Kidney capillary endothelial cell (primary cell): Measurements from ENCODE around the gene IGF2R.

ENCODE experiments used
- DNase-seq: peaks from one replicate; pipeline ENCODE4 v3.0.0-alpha.2; 2018; ENCODE audit warnings: low spot score

The IGF2R gene

DNA sequence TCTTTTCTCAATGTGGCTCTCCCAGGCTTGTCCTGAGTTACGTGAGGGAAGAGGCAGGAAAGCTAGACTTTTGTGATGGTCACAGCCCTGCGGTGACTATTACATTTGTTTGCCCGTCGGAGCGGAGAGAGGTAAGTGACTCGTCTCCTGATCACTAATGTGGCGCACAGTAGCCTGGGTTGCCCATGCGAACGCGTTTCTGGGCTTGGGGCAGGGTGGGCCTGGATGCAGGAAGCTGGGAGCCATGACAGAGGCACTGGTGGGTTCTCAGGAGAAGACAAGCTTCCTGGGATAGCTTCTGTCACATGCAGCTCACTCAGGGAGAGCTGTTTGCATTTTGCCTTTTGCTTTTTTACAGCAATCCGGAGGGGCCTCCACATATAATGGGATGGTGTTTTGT is 60.6 kb downstream of the IGF2R start:
- DNase-seq, result no peak

DNA sequence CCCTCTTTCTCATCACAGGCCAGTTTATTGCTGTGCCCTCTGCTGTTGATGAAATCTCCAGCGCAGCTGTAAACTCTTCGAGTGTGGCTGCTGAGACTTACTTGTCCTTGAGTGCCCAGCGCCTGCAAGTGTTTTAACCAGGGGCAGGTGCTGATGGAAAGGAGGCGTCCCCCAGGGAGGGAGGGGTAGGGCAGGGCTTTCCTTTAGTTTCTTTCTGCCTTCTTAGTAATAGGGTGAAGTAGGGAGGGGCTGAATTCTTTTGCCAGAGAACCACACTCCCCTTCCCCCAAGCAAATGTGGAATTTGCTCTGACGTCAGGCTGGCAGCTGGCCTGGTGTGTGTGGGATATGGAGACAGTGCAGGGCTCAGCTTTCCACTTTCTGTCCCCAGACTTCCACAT is 61.2 kb downstream of the IGF2R start:
- DNase-seq, result no peak

DNA sequence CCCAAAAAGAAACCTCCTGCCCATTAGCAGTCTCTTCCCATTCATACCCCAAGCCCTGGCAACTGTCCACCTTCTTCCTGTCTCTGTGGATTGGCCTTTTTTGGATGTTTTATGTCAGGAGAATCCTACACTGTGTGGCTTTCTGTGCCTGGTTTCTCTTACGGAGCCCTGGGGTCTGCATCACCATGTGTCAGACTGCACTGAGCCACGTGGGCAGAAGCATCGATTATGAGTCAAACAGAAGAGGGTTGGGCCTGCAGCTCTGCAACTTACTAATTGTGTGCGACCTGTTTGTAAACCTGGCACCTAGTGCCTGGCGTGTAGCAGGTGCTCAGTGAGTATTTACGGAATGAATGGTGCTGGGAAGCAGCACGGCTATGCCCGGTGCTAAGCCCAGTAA is 62.6 kb downstream of the IGF2R start:
- no peak for DNase-seq

DNA sequence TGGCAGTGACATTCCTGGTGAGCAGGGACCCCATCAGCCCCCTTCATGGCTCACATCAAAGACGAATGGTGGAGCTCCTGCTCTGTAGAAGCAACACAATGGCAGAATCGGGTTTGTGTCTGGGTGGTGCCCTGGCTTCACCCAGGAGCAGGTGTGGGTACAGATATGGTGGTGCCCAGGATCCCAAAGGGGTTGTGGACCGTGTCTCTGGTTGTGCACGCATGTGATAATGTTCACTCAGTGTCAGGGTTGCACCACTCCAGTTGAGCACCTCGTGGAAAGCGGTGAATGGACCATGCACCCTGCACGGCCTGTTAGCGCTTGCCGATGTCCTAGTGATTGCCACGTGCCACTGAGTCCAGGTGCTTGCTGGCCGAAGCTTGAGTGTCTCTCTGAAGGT is 63.0 kb downstream of the IGF2R start:
- DNase-seq, result no peak

DNA sequence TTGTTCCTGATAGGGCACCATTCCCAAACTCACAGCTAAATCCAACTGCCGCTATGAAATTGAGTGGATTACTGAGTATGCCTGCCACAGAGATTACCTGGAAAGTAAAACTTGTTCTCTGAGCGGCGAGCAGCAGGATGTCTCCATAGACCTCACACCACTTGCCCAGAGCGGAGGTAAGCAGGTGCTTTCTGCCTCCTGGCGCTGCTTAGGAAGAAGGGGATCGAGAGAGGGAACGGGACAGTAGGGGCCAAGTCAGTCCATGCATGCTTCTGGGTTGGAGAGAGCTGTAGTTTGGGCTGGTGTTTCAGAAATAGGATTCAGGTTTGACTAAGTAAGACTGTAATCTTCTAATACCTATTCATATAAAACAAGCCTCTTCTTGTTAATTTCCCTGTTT is 63.7 kb downstream of the IGF2R start:
- no peak for DNase-seq

- no peak for DNase-seq
These were observed 65.4 kb downstream of the IGF2R start for GRCh38 chr6:160034036-160034930.

DNA sequence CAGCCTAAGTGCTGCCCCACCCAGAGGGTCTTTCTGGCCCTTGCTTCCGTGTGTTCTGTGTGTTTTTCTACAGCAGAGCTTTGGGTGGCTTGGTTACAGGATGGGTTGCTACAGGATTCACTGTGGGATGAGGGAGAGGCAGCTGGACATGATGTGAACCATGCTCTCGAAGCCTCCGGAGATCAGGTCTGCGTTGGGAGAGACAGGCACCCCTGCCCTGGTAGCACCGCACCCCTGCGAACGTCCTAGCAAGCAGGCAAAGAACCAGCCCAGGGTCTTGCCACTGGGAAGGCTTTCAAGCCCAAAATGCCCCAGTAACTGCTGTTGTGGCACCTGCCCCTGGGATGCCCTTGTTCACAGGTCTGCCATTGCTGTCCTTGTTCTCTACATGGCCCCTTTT is 66.4 kb downstream of the IGF2R start:
- no peak for DNase-seq

GRCh38 chr6:160035693-160036330 is 66.9 kb downstream of the IGF2R start:
- DNase-seq, result no peak

DNA sequence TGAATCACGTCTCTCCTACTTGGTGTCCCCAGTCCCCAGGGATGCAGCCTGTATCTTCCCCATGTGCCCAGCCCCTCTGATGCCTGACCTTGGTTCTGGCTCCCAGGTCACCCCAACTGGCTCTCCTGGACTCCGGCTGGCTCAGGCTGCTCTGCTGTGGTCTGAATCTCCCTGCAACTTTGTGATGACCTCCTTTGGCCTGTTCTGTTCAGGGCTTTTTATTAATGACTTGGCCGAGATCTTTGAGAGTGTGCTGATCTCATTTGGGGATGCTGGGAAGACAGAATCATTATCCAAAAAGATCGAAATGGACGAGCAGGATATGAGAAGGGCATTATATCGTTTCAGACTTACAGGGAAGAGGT is 67.4 kb downstream of the IGF2R start:
- no peak for DNase-seq

DNA sequence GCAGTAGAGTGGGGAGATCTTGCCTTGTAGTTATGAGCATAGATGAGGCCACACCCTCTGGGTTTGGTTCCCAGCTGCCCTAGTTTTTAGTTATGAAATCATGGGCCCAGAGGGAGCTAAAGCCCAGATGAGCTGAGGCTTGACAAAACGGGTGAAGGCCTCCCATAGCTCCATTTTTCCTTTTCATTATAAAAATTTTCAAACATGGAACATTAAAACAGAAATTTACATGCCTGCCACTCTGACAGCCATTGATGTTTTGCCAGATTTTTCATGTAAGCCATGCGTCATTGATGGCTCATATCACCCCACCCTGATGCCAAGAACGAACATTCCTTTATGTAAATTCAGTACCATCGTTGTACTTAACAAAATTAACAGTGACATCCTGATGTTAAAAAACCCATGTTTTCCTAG is 67.9 kb downstream of the IGF2R start:
- DNase-seq, result no peak

DNA sequence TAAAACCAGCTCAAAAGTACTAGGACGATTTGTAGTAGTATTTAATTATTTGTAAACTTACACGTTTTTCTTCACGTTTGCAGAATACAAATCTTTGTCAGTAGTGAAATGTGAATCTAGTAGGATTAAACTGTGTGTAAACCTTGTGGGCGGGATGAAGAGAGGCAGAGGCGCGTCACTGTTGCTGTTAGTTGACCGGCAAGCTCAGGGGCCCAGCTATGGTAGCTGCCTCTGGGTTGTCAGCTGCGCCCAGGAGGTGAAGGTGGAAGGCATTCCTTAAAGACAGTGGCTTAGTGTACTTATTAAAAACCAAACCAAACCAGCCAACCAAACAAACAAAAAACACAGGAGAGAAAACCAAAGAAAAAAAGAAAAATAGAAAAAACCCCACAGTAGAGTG is 69.6 kb downstream of the IGF2R start:
- DNase-seq, result no peak

GRCh38 chr6:160039441-160039840 is 70.6 kb downstream of the IGF2R start:
- DNase-seq, result no peak

GRCh38 chr6:160040055-160040454 is 71.2 kb downstream of the IGF2R start:
- no peak for DNase-seq

GRCh38 chr6:160040527-160041264 is 71.8 kb downstream of the IGF2R start:
- DNase-seq, result no peak

- DNase-seq, result no peak
These were observed 72.7 kb downstream of the IGF2R start for GRCh38 chr6:160041608-160042007.

- no peak for DNase-seq
These were observed 73.3 kb downstream of the IGF2R start for GRCh38 chr6:160042014-160042773.

- no peak for DNase-seq
These were observed 74.0 kb downstream of the IGF2R start for GRCh38 chr6:160042788-160043301.

GRCh38 chr6:160043784-160044183 is 74.9 kb downstream of the IGF2R start:
- DNase-seq, result no peak

GRCh38 chr6:160044687-160045086 is 75.8 kb downstream of the IGF2R start:
- no peak for DNase-seq

DNA sequence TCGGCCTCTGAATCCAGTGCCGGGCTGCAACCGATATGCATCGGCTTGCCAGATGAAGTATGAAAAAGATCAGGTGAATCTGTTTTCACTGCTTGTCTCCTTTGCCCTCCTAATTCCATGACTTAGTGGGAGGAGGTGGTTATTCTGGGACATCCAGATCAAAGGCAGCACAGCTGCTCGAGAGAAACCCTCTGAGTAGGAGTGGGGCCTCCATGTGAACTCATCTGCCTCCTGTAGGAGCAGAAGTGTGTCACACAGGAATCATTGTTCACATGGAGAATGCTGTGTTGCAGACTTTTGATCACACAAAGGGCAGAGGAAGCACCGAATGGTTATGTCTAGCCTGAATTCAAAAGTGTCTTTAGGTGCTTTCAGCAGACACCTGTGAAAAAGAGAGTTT is 79.6 kb downstream of the IGF2R start:
- DNase-seq, result no peak

DNA sequence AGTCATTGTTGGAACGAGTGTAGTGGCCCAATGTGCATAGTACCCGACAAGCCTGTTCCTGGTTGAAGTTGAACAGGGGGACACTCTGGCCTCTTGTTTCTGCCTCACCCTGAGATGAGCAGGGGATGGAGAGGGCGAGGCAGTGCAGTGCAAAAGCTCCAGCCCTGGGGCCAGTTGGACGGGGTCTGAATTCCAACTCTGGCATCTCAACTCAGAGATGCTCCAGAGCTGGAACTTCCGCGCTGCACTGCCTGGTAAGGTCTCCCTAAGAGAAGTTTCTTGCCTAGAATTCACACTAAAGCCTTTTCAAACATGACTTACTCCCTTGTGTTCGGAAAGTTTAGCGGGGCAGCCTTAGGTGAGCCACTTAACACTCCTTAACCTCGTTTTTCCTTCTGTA is 80.5 kb downstream of the IGF2R start:
- no peak for DNase-seq

DNA sequence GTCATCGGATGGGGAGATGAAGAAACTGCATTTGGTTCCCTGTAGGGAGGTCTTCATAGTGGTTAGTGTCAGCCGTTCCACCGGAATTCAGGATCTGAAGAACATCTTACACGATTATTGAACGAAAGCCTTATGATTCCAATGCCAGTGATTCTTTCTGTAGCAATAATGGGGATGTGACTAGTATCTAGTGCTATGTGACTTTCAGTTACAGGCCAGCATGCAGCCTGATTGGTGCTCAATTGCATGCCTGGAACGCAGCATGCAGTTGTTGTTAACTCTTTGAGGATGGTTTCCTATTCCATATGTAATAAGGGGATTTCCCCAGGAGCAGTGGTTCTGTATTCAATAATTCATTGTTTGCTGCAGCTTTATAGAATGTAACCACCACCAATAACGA is 81.1 kb downstream of the IGF2R start:
- no peak for DNase-seq
